Natural killer cell (primary cell): ENCODE results near the gene KIF3C. TPM values are rescaled to one million over a fixed set of nuclear protein-coding genes. Genes with fewer than 3 reads are reported as not detected.
A peak's percentile ranks its signal among the peaks of the same experiment; 100 is the strongest.

Experiments
- ATAC-seq, 3 donors: fragments of 150-1000 bp in 2 of 3; fragments of 200-7000 bp in 1 of 3; cut with Tn5 transposase; 1 replicate in 1 of 3; 2 replicates in 2 of 3; pipeline ENCODE4 v1.10.0; 2021; ENCODE audit warnings: mild to moderate bottlenecking in 2 of 3, moderate library complexity in 2 of 3
- DNase-seq, 2 donors: peaks; one replicate each; pipeline versions ENCODE4 v3.0.0 to v3.0.0-alpha.2; 2013 to 2021; ENCODE audit warnings: mixed read lengths in 1 of 2
- H3K27ac ChIP-seq: one replicate; pipeline ENCODE4 v1.5.1; 2013; ENCODE audit warnings: mild to moderate bottlenecking, low read length
- H3K27me3 ChIP-seq: one replicate; pipeline ENCODE4 v1.6.1; 2013; ENCODE audit warnings: low read length; ENCODE audit not compliant: control insufficient read depth, insufficient read depth
- H3K36me3 ChIP-seq: one replicate; pipeline ENCODE4 v1.6.1; 2013; ENCODE audit warnings: low read length; ENCODE audit not compliant: control insufficient read depth, insufficient read depth
- H3K4me1 ChIP-seq: one replicate; pipeline ENCODE4 v1.6.1; 2013; ENCODE audit warnings: low read length; ENCODE audit not compliant: control insufficient read depth, insufficient read depth
- H3K4me3 ChIP-seq: one replicate; pipeline ENCODE4 v1.5.1; 2013; ENCODE audit warnings: low read length
- H3K9me3 ChIP-seq: one replicate; pipeline ENCODE4 v1.6.1; 2013; ENCODE audit warnings: low read length; ENCODE audit not compliant: control insufficient read depth, insufficient read depth
- H3K27ac Mint-ChIP-seq, 2 donors: one replicate each; pipeline ENCODE4 v1.8.0; 2022; ENCODE audit warnings: mild to moderate bottlenecking in 2 of 2, mixed read lengths in 2 of 2, moderate library complexity in 1 of 2
- H3K27me3 Mint-ChIP-seq, 2 donors: one replicate each; pipeline ENCODE4 v1.8.0; 2022; ENCODE audit warnings: low read depth in 2 of 2, mixed read lengths in 2 of 2
- H3K36me3 Mint-ChIP-seq: one replicate; pipeline ENCODE4 v1.8.0; 2022; ENCODE audit warnings: mixed read lengths
- H3K4me1 Mint-ChIP-seq, 2 donors: one replicate each; pipeline ENCODE4 v1.8.0; 2022; ENCODE audit warnings: mixed read lengths in 2 of 2
- H3K4me3 Mint-ChIP-seq: one replicate; pipeline ENCODE4 v1.8.0; 2022; ENCODE audit warnings: mild to moderate bottlenecking, moderate library complexity, mixed read lengths
- H3K9me3 Mint-ChIP-seq, 2 donors: one replicate each; pipeline ENCODE4 v1.8.0; 2022; ENCODE audit warnings: mixed read lengths in 2 of 2
- CTCF ChIP-seq: fragments of 200-600 bp; IDR thresholded peaks from one replicate; pipeline ENCODE4 v1.8.0; 2022; ENCODE audit warnings: antibody characterized with exemption
- WGBS: methylation state at CpG from one replicate; pipeline ENCODE4 v1.1.7; 2013; ENCODE audit warnings: missing lambda C conversion rate; ENCODE audit not compliant: insufficient coverage; 5-methylcytosine and 5-hydroxymethylcytosine counted together
- intact Hi-C: fragments of 100-400 bp; cut with micrococcal nuclease; formaldehyde crosslinking; loops from one replicate; pipeline ENCODE4 v1.14.2; 2022
- total RNA-seq, 4 donors: library from RNA; stranded (reverse); fragments of 120-200 nt in 1 of 4; gene quantifications; one replicate each; pipeline versions ENCODE4 v1.2.3 to v1.2.4, GENCODE V29; 2013 to 2022

The KIF3C gene
- total RNA-seq, 3 donors from 2014 or later (not counting 1 experiment from before 2014, with no cell fraction given) = 4.4 to 6.8 (median 5.1) TPM

GRCh38 chr2:26008095-26008494, 25.8 kb upstream of the KIF3C start:
- no peaks in the 10 kb centered on the region for H3K27me3 ChIP-seq
- H3K27me3 Mint-ChIP-seq = peaks cover 0 to 3% of the 10 kb centered on the region in 2 donors
- DNase-seq (no peak), ATAC-seq (no peak)
- no peaks in the 10 kb centered on the region for H3K9me3 Mint-ChIP-seq
- 100% methylated on average over 1 of the region's 1 CpG for WGBS
- H3K27ac ChIP-seq = no peak overlapping the region
- no peaks in the 10 kb centered on the region for H3K4me1 ChIP-seq
- no peak for TF ChIP-seq CTCF
- no peaks in the 10 kb centered on the region for H3K9me3 ChIP-seq
- no peaks in the 10 kb centered on the region for H3K36me3 ChIP-seq
- no peak overlapping the region for H3K4me3 Mint-ChIP-seq
- intact Hi-C loops = no loop called here
- H3K4me3 ChIP-seq = no peak overlapping the region
- no peak overlapping the region for H3K27ac Mint-ChIP-seq
- H3K36me3 Mint-ChIP-seq = no peaks in the 10 kb centered on the region
- no peaks in the 10 kb centered on the region for H3K4me1 Mint-ChIP-seq

- Mint-ChIP-seq H3K4me1 (no peaks in the 10 kb centered on the region), H3K9me3 (no peaks in the 10 kb centered on the region), H3K27me3 (peaks cover 7 to 12% of the 10 kb centered on the region in 2 donors), H3K36me3 (no peaks in the 10 kb centered on the region), H3K4me3 (no peak overlapping the region), H3K27ac (peak overlapping the region in 1 of 2 donors; percentile 70)
- peaks cover 7% of the 10 kb centered on the region for H3K4me1 ChIP-seq
- DNase-seq (no peak), ATAC-seq (peak in 2 of 3 donors; percentile 24 to 59)
- H3K4me3 ChIP-seq = no peak overlapping the region
- intact Hi-C loops = no loop called here
- no peaks in the 10 kb centered on the region for H3K9me3 ChIP-seq
- WGBS = 69% methylated on average over 9 of the region's 9 CpGs
- no peaks in the 10 kb centered on the region for H3K27me3 ChIP-seq
- no peaks in the 10 kb centered on the region for H3K36me3 ChIP-seq
- no peak overlapping the region for H3K27ac ChIP-seq
- no peak for TF ChIP-seq CTCF
Observed at GRCh38 chr2:26002632-26003310, 20.5 kb upstream of the KIF3C start.

GRCh38 chr2:26001743-26002351, 19.6 kb upstream of the KIF3C start:
- H3K4me3 ChIP-seq = no peak overlapping the region
- peaks cover 7 to 12% of the 10 kb centered on the region in 2 donors for H3K27me3 Mint-ChIP-seq
- no peaks in the 10 kb centered on the region for H3K27me3 ChIP-seq

More at GRCh38 chr2:26001743-26002351, 19.6 kb upstream of the KIF3C start:
- TF ChIP-seq CTCF = no peak
- H3K4me1 ChIP-seq = peaks cover 7% of the 10 kb centered on the region
- ATAC-seq (no peak), DNase-seq (no peak)
- 55% methylated on average over 4 of the region's 4 CpGs for WGBS
- no peaks in the 10 kb centered on the region for H3K9me3 ChIP-seq
- H3K36me3 ChIP-seq = no peaks in the 10 kb centered on the region
- no peak overlapping the region for H3K27ac Mint-ChIP-seq
- H3K4me3 Mint-ChIP-seq = no peak overlapping the region
- no peaks in the 10 kb centered on the region for H3K4me1 Mint-ChIP-seq
- intact Hi-C loops = no loop called here
- no peaks in the 10 kb centered on the region for H3K9me3 Mint-ChIP-seq
- H3K36me3 Mint-ChIP-seq = no peaks in the 10 kb centered on the region
- H3K27ac ChIP-seq = no peak overlapping the region
